HepG2 (cell line): ENCODE results near the gene ODAPH. TPM values are rescaled to one million over a fixed set of nuclear protein-coding genes. Genes with fewer than 3 reads are reported as not detected.

ENCODE experiments used
- HMG20B ChIP-seq: conservative IDR thresholded peaks from 2 replicates; pipeline ENCODE4 v1.6.1; 2016; ENCODE audit warnings: missing genetic modification reagents, missing compliant biosample characterization
- KLF9 ChIP-seq: IDR thresholded peaks from 2 replicates; pipeline ENCODE4 v1.6.1; 2016; ENCODE audit warnings: low read depth
- RFX5 ChIP-seq: IDR thresholded peaks from 2 replicates; pipeline ENCODE4 v1.6.1; 2011; ENCODE audit warnings: low read depth, low read length, improper control_type of control experiment
- TIGD3 ChIP-seq: sonication (generic); formaldehyde crosslinking; IDR thresholded peaks from 2 replicates; pipeline ENCODE4 v1.5.1; 2020; ENCODE audit warnings: mild to moderate bottlenecking, missing genetic modification reagents, borderline replicate concordance
- XRCC5 ChIP-seq: fragments of 200-400 bp; formaldehyde crosslinking; optimal IDR thresholded peaks from 2 replicates; pipeline ENCODE3; 2017; ENCODE audit warnings: mild to moderate bottlenecking, low read length
- ZMYM2 ChIP-seq: sonication (generic); formaldehyde crosslinking; IDR thresholded peaks from 2 replicates; pipeline ENCODE4 v1.8.0; 2022; ENCODE audit warnings: mild to moderate bottlenecking, missing genetic modification reagents
- ZNF17 ChIP-seq: sonication (generic); formaldehyde crosslinking; IDR thresholded peaks from 2 replicates; pipeline ENCODE4 v1.5.0; 2020; ENCODE audit warnings: mild to moderate bottlenecking, missing genetic modification reagents
- ZNF607 ChIP-seq: sonication (generic); formaldehyde crosslinking; IDR thresholded peaks from 2 replicates; pipeline ENCODE4 v1.5.1; 2020; ENCODE audit warnings: missing genetic modification reagents, mild to moderate bottlenecking, borderline replicate concordance
- ZNF646 ChIP-seq: sonication (generic); formaldehyde crosslinking; IDR thresholded peaks from 2 replicates; pipeline ENCODE4 v1.9.0; 2021; ENCODE audit warnings: mild to moderate bottlenecking, missing genetic modification reagents
- polyA plus RNA-seq, 8 experiments: library from polyadenylated mRNA; depleted of rRNA in 3 of 8; stranded (reverse) in 7 of 8; unstranded in 1 of 8; fragments of >200 nt; fragmentation: Illumina TruSeq in 4 of 8; extraction: Trizol in 4 of 8; gene quantifications; 2 replicates each; pipeline versions ENCODE4 v1.2.1 to v1.2.3, GENCODE V29; 2011 to 2016; ENCODE audit warnings: low read depth in 4 of 8, missing spikeins in 1 of 8, mixed read lengths in 1 of 8; ENCODE audit not compliant: insufficient read depth in 1 of 8
- total RNA-seq, 5 experiments: library from RNA; depleted of rRNA; stranded (reverse); fragments of >200 nt; fragmentation: Illumina TruSeq; extraction: Trizol; gene quantifications; 2 replicates each; pipeline ENCODE4 v1.2.3, GENCODE V29; 2016; ENCODE audit warnings: low read depth in 1 of 5
- TF ChIP-seq, protein P1 (sequence below): sonication (generic); formaldehyde crosslinking; IDR thresholded peaks from one replicate; pipeline ENCODE4 v1.5.1; 2020; ENCODE audit warnings: mild to moderate bottlenecking, missing genetic modification reagents; ENCODE audit errors: not compliant biosample characterization

ODAPH gene
- total and polyA plus RNA-seq, 2 of the 13 experiments (the other 11 are each of a cell fraction or from before 2014, with no cell fraction given), result 0.50 TPM; not detected in 1

DNA sequence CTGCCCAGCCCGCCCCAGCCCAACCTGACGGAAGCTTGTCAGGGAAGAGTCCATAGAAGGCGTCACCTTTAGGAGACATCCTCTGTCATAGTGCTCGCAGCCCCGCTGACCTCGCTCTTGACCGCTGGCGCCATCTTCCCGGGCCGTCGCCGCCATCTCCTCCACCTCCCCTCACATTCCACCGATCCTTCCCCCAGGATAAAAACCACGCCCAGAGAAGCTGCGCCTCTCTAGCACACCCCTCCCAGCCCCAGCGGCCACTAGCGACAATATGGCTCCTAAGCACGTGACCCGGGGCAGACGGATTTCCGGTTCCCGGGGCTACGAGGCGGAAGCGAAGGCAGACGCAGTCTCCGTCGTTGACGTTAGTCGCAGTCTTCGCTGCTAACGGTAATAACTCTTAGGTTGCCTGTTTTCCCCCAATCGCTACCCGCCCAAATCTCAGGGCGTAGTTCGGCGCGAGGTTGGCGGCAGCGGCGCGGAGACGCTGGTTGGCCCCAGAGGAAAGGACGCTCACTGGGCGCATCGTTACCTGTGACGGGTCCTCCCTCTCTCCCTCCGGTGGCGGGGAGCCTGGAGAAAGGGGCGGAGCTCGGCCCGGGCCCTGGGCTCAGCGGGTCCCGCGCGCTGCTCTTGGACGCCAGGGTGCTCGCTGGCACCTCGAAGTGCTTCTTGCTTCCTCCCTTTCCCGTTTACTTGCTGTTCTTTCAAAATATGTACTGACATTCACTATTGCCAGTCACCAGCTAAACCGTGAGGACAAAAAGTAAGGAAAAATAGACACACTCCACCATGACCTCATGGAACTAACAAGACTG is 41.5 kb upstream of the ODAPH start, which contains the start of the genes RCHY1 and THAP6 (continued):
- TF ChIP-seq, protein P1, sequence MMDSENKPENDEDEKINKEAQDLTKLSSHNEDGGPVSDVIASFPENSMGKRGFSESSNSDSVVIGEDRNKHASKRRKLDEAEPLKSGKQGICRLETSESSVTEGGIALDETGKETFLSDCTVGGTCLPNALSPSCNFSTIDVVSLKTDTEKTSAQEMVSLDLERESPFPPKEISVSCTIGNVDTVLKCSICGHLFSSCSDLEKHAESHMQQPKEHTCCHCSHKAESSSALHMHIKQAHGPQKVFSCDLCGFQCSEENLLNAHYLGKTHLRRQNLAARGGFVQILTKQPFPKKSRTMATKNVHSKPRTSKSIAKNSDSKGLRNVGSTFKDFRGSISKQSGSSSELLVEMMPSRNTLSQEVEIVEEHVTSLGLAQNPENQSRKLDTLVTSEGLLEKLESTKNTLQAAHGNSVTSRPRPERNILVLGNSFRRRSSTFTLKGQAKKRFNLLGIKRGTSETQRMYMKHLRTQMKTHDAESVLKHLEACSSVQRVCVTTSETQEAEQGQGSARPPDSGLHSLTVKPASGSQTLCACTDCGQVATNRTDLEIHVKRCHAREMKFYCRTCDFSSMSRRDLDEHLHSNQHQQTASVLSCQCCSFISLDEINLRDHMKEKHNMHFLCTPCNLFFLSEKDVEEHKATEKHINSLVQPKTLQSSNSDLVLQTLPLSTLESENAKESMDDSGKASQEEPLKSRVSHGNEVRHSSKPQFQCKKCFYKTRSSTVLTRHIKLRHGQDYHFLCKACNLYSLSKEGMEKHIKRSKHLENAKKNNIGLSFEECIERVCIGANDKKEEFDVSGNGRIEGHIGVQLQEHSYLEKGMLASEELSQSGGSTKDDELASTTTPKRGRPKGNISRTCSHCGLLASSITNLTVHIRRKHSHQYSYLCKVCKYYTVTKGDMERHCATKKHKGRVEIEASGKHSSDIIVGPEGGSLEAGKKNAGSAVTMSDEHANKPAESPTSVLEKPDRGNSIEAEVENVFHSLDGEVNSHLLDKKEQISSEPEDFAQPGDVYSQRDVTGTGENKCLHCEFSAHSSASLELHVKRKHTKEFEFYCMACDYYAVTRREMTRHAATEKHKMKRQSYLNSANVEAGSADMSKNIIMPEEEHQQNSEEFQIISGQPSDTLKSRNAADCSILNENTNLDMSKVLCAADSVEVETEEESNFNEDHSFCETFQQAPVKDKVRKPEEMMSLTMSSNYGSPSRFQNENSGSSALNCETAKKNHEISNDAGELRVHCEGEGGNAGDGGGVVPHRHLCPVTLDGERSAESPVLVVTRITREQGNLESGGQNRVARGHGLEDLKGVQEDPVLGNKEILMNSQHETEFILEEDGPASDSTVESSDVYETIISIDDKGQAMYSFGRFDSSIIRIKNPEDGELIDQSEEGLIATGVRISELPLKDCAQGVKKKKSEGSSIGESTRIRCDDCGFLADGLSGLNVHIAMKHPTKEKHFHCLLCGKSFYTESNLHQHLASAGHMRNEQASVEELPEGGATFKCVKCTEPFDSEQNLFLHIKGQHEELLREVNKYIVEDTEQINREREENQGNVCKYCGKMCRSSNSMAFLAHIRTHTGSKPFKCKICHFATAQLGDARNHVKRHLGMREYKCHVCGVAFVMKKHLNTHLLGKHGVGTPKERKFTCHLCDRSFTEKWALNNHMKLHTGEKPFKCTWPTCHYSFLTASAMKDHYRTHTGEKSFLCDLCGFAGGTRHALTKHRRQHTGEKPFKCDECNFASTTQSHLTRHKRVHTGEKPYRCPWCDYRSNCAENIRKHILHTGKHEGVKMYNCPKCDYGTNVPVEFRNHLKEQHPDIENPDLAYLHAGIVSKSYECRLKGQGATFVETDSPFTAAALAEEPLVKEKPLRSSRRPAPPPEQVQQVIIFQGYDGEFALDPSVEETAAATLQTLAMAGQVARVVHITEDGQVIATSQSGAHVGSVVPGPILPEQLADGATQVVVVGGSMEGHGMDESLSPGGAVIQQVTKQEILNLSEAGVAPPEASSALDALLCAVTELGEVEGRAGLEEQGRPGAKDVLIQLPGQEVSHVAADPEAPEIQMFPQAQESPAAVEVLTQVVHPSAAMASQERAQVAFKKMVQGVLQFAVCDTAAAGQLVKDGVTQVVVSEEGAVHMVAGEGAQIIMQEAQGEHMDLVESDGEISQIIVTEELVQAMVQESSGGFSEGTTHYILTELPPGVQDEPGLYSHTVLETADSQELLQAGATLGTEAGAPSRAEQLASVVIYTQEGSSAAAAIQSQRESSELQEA (CRISPR knock-in tag), result peak; percentile 19
- TF ChIP-seq XRCC5, result peak; percentile 66
- TF ChIP-seq ZMYM2 (CRISPR knock-in tag), result no peak; the same call in 1 of the 2 replicates
- peak; percentile 85; the same call in 1 of the 2 replicates for TF ChIP-seq KLF9 (CRISPR knock-in tag)
- TF ChIP-seq HMG20B (CRISPR knock-in tag), result no peak
- TF ChIP-seq ZNF607, result no peak
- TF ChIP-seq TIGD3 (CRISPR knock-in tag), result no peak
- no peak for TF ChIP-seq ZNF17 (CRISPR knock-in tag)
- TF ChIP-seq RFX5, result no peak; the same call in 1 of the 2 replicates
- TF ChIP-seq ZNF646 (CRISPR knock-in tag), result no peak
